Measurements from ENCODE around the gene VTI1A.
"Not testable (repeated sequence)": the region's sequence is repeated elsewhere in the genome, so short reads cannot be mapped to it uniquely, and the experiment has no call there.

VTI1A gene

GRCh38 chr10:112835944-112836451, 389.0 kb downstream of the VTI1A start:
- peak; percentile 17 for DNase-seq (ENCODE audit: low spot score)

GRCh38 chr10:112838784-112839481, 391.9 kb downstream of the VTI1A start:
- DNase-seq (ENCODE audit: low spot score), result no peak

GRCh38 chr10:112839928-112840654, 393.1 kb downstream of the VTI1A start:
- no peak for DNase-seq (ENCODE audit: low spot score)

- DNase-seq (ENCODE audit: low spot score), result no peak
Observed at GRCh38 chr10:112841549-112841948, 394.5 kb downstream of the VTI1A start.

- DNase-seq (ENCODE audit: low spot score), result peak; percentile 19
Observed at GRCh38 chr10:112842832-112843360, 395.9 kb downstream of the VTI1A start.

- no peak for DNase-seq (ENCODE audit: low spot score)
Observed at GRCh38 chr10:112843623-112844022, 396.6 kb downstream of the VTI1A start.

GRCh38 chr10:112844681-112845544, 397.9 kb downstream of the VTI1A start:
- no peak for DNase-seq (ENCODE audit: low spot score)

- no peak for DNase-seq (ENCODE audit: low spot score)
Observed at GRCh38 chr10:112847778-112848177, 400.8 kb downstream of the VTI1A start.

GRCh38 chr10:112848228-112848627, 401.2 kb downstream of the VTI1A start:
- no peak for DNase-seq (ENCODE audit: low spot score)

- no peak for DNase-seq (ENCODE audit: low spot score)
Observed at GRCh38 chr10:112848868-112849430, 401.9 kb downstream of the VTI1A start.

GRCh38 chr10:112849546-112849945, 402.5 kb downstream of the VTI1A start:
- no peak for DNase-seq (ENCODE audit: low spot score)

- no peak for DNase-seq (ENCODE audit: low spot score)
Observed at GRCh38 chr10:112851181-112851580, 404.2 kb downstream of the VTI1A start.

GRCh38 chr10:112851588-112852211, 404.7 kb downstream of the VTI1A start:
- DNase-seq (ENCODE audit: low spot score), result no peak

GRCh38 chr10:112852306-112852705, 405.3 kb downstream of the VTI1A start:
- DNase-seq (ENCODE audit: low spot score), result peak; percentile 65

GRCh38 chr10:112855134-112855533, 408.1 kb downstream of the VTI1A start:
- no peak for DNase-seq (ENCODE audit: low spot score)

- no peak for DNase-seq (ENCODE audit: low spot score)
Observed at GRCh38 chr10:112857493-112857892, 410.5 kb downstream of the VTI1A start.

- no peak for DNase-seq (ENCODE audit: low spot score)
Observed at GRCh38 chr10:112858986-112859651, 412.1 kb downstream of the VTI1A start.

- no peak for DNase-seq (ENCODE audit: low spot score)
Observed at GRCh38 chr10:112859793-112860192, 412.8 kb downstream of the VTI1A start.

- DNase-seq (ENCODE audit: low spot score), result not testable (repeated sequence)
Observed at GRCh38 chr10:112863461-112863860, 416.4 kb downstream of the VTI1A start.

All from Ammon's horn (tissue), 1 donor.